Liver (tissue), 9 donors: ENCODE measurements around the gene KCTD4. TPM values are rescaled to one million over a fixed set of nuclear protein-coding genes. Genes with fewer than 3 reads are reported as not detected.

Experiments used
- DNase-seq: peaks from one replicate; pipeline ENCODE4 v3.0.0-alpha.2; 2017; ENCODE audit warnings: low spot score
- H3K27ac ChIP-seq, 2 donors: one replicate each; pipeline ENCODE4 v1.7.0; 2013; ENCODE audit warnings: inconsistent platforms in 2 of 2, low read length in 2 of 2, control low read depth in 1 of 2, low read depth in 1 of 2, mild to moderate bottlenecking in 1 of 2
- H3K27me3 ChIP-seq, 4 donors: one replicate each; pipeline versions ENCODE4 v1.6.1 to v1.7.0; 2013; ENCODE audit warnings: low read length in 3 of 4, inconsistent platforms in 1 of 4, mild to moderate bottlenecking in 1 of 4, moderate library complexity in 1 of 4; ENCODE audit not compliant: control insufficient read depth in 4 of 4, insufficient read depth in 4 of 4
- H3K36me3 ChIP-seq, 4 donors: one replicate each; pipeline versions ENCODE4 v1.6.1 to v1.7.0; 2013; ENCODE audit warnings: low read length in 3 of 4, mild to moderate bottlenecking in 3 of 4, low read depth in 1 of 4, moderate library complexity in 1 of 4; ENCODE audit not compliant: control insufficient read depth in 4 of 4, insufficient read depth in 3 of 4
- H3K4me1 ChIP-seq, 4 donors: one replicate each; pipeline versions ENCODE4 v1.6.1 to v1.7.0; 2013; ENCODE audit warnings: low read length in 3 of 4, mild to moderate bottlenecking in 3 of 4, moderate library complexity in 1 of 4; ENCODE audit not compliant: control insufficient read depth in 4 of 4, insufficient read depth in 4 of 4
- H3K4me3 ChIP-seq, 3 donors: one replicate each; pipeline versions ENCODE4 v1.6.1 to v1.7.0; 2013; ENCODE audit warnings: low read length in 3 of 3, control low read depth in 1 of 3, low read depth in 1 of 3, mild to moderate bottlenecking in 1 of 3
- H3K9ac ChIP-seq, 2 donors: one replicate each; pipeline ENCODE4 v1.7.0; 2013; ENCODE audit warnings: low read length in 2 of 2, mild to moderate bottlenecking in 2 of 2, moderate library complexity in 2 of 2, control low read depth in 1 of 2, low read depth in 1 of 2
- H3K9me3 ChIP-seq, 4 donors: one replicate each; pipeline versions ENCODE4 v1.6.1 to v1.7.0; 2013; ENCODE audit warnings: low read length in 3 of 4; ENCODE audit not compliant: control insufficient read depth in 4 of 4
- ATF3 ChIP-seq: IDR thresholded peaks from 2 replicates; pipeline ENCODE4 v1.6.1; 2016; ENCODE audit warnings: antibody characterized with exemption
- CTCF ChIP-seq: fragments of 150-350 bp; IDR thresholded peaks from 2 replicates; pipeline ENCODE4 v1.5.1; 2017; ENCODE audit warnings: improper control_type of control experiment, low read depth, low read length; ENCODE audit not compliant: missing input control
- EGR1 ChIP-seq, 2 donors: IDR thresholded peaks; 2 replicates each; pipeline ENCODE4 v1.6.1; 2016 to 2018; ENCODE audit warnings: antibody characterized with exemption in 2 of 2, low read depth in 2 of 2
- FOXA1 ChIP-seq: IDR thresholded peaks from 2 replicates; pipeline ENCODE4 v1.6.1; 2016; ENCODE audit warnings: antibody characterized with exemption
- FOXA2 ChIP-seq: IDR thresholded peaks from 2 replicates; pipeline ENCODE4 v1.6.1; 2016; ENCODE audit warnings: antibody characterized with exemption
- GABPA ChIP-seq, 2 donors: IDR thresholded peaks in 1 of 2; conservative IDR thresholded peaks in 1 of 2; 2 replicates each; pipeline ENCODE4 v1.6.1; 2016; ENCODE audit warnings: antibody characterized with exemption in 2 of 2, mild to moderate bottlenecking in 1 of 2, moderate library complexity in 1 of 2
- HNF4A ChIP-seq, 2 donors: conservative IDR thresholded peaks; 2 replicates each; pipeline ENCODE4 v1.6.1; 2016; ENCODE audit warnings: antibody characterized with exemption in 2 of 2, mild to moderate bottlenecking in 2 of 2
- HNF4G ChIP-seq: IDR thresholded peaks from 2 replicates; pipeline ENCODE4 v1.6.1; 2016; ENCODE audit warnings: antibody characterized with exemption
- JUND ChIP-seq, 2 donors: IDR thresholded peaks; 2 replicates each; pipeline ENCODE4 v1.6.1; 2016; ENCODE audit warnings: antibody characterized with exemption in 2 of 2
- MAX ChIP-seq: IDR thresholded peaks from 2 replicates; pipeline ENCODE4 v1.6.1; 2016; ENCODE audit warnings: antibody characterized with exemption
- NR2F2 ChIP-seq: IDR thresholded peaks from 2 replicates; pipeline ENCODE4 v1.6.1; 2016; ENCODE audit warnings: antibody characterized with exemption
- RAD21 ChIP-seq, 2 donors: IDR thresholded peaks; 2 replicates each; pipeline ENCODE4 v1.6.1; 2016; ENCODE audit warnings: antibody characterized with exemption in 2 of 2, mild to moderate bottlenecking in 2 of 2
- REST ChIP-seq: IDR thresholded peaks from 2 replicates; pipeline ENCODE4 v1.6.1; 2016; ENCODE audit warnings: antibody characterized with exemption, mild to moderate bottlenecking
- RXRA ChIP-seq, 2 donors: IDR thresholded peaks; 2 replicates each; pipeline ENCODE4 v1.6.1; 2017 to 2018; ENCODE audit warnings: antibody characterized with exemption in 2 of 2, mild to moderate bottlenecking in 1 of 2
- SP1 ChIP-seq: IDR thresholded peaks from 2 replicates; pipeline ENCODE4 v1.6.1; 2018; ENCODE audit warnings: antibody characterized with exemption, mild to moderate bottlenecking
- TAF1 ChIP-seq: conservative IDR thresholded peaks from 2 replicates; pipeline ENCODE4 v1.6.1; 2016; ENCODE audit warnings: antibody characterized with exemption, mild to moderate bottlenecking
- YY1 ChIP-seq: IDR thresholded peaks from 2 replicates; pipeline ENCODE4 v1.6.1; 2016; ENCODE audit warnings: antibody characterized with exemption, mild to moderate bottlenecking
- ZBTB33 ChIP-seq: IDR thresholded peaks from 2 replicates; pipeline ENCODE4 v1.6.1; 2016; ENCODE audit warnings: antibody characterized with exemption
- WGBS: extraction: QIAGEN DNeasy Blood & Tissue Kit; methylation state at CpG from one replicate; pipeline ENCODE4 v1.1.7; 2013; 5-methylcytosine and 5-hydroxymethylcytosine counted together
- polyA plus RNA-seq, 2 donors: library from polyadenylated mRNA; stranded (reverse) in 1 of 2; unstranded in 1 of 2; fragments of 200-250 nt in 1 of 2; fragments of >200 nt in 1 of 2; fragmentation: Nextera tagmentation in 1 of 2; extraction: Ambion mirVana in 1 of 2; gene quantifications; one replicate each; pipeline versions ENCODE4 v1.2.1 to v1.2.3, GENCODE V29; 2013 to 2015
- total RNA-seq, 2 donors: library from RNA; depleted of rRNA; stranded (reverse); fragments of >200 nt; gene quantifications; one replicate each; pipeline ENCODE4 v1.2.3, GENCODE V29; 2014
- donor health status: healthy.
- donor health status: healthy.
- donor health status: healthy.
- donor health status: healthy.
- donor health status: healthy.

The KCTD4 gene
- total and polyA plus RNA-seq, 4 donors: 0.19 TPM; not detected in 3

GRCh38 chr13:45225370-45225769 lies 24.5 kb upstream of the KCTD4 start:
- Histone ChIP-seq H3K36me3 (peaks cover 0 to 1% (median 0%) of the 10 kb centered on the region in 4 donors), H3K4me1 (no peaks in the 10 kb centered on the region), H3K9ac (no peak overlapping the region), H3K9me3 (no peaks in the 10 kb centered on the region), H3K27ac (no peak overlapping the region), H3K27me3 (no peaks in the 10 kb centered on the region), H3K4me3 (no peak overlapping the region)
- TF ChIP-seq CTCF (no peak), GABPA (IDR thresholded peaks at IDR 0.05 in 1 of 2, conservative IDR thresholded peaks at IDR 0.05 in 1 of 2) (no peak), SP1 (no peak), HNF4A (conservative IDR thresholded peaks at IDR 0.05) (no peak), HNF4G (no peak), ZBTB33 (no peak), TAF1 (no peak), YY1 (no peak), MAX (no peak), REST (no peak), EGR1 (IDR thresholded peaks at IDR 0.05; ENCODE audit: low read depth in 2 of 2) (no peak), JUND (IDR thresholded peaks at IDR 0.05) (no peak), RXRA (IDR thresholded peaks at IDR 0.05) (no peak), FOXA1 (no peak), ATF3 (no peak), RAD21 (IDR thresholded peaks at IDR 0.05) (no peak), NR2F2 (no peak), FOXA2 (no peak)
- WGBS: 99% methylated on average over 4 of the region's 4 CpGs
- no peak for DNase-seq

GRCh38 chr13:45224176-45224575 lies 23.3 kb upstream of the KCTD4 start:
- H3K27me3 ChIP-seq: no peaks in the 10 kb centered on the region
- H3K4me1 ChIP-seq: peaks cover 0 to 7% (median 0%) of the 10 kb centered on the region in 4 donors
- no peak for DNase-seq
- H3K4me3 ChIP-seq: no peak overlapping the region
- TF ChIP-seq ATF3: no peak
- TF ChIP-seq RAD21 (IDR thresholded peaks at IDR 0.05): no peak
- no peak for TF ChIP-seq FOXA2
- no peak for TF ChIP-seq GABPA (IDR thresholded peaks at IDR 0.05 in 1 of 2, conservative IDR thresholded peaks at IDR 0.05 in 1 of 2)
- TF ChIP-seq FOXA1: no peak
- TF ChIP-seq JUND (IDR thresholded peaks at IDR 0.05): no peak
- no peak for TF ChIP-seq MAX
- TF ChIP-seq EGR1 (IDR thresholded peaks at IDR 0.05; ENCODE audit: low read depth in 2 of 2): no peak
- no peak for TF ChIP-seq SP1
- no peak for TF ChIP-seq HNF4G
- no peak for TF ChIP-seq HNF4A (conservative IDR thresholded peaks at IDR 0.05)
- TF ChIP-seq NR2F2: no peak
- TF ChIP-seq ZBTB33: no peak
- no peak for TF ChIP-seq YY1
- TF ChIP-seq TAF1: no peak
- TF ChIP-seq RXRA (IDR thresholded peaks at IDR 0.05): no peak
- no peak for TF ChIP-seq CTCF
- peaks cover 0 to 1% (median 0%) of the 10 kb centered on the region in 4 donors for H3K36me3 ChIP-seq
- H3K27ac ChIP-seq: no peak overlapping the region
- no peaks in the 10 kb centered on the region for H3K9me3 ChIP-seq
- no peak overlapping the region for H3K9ac ChIP-seq
